Measurements from ENCODE around the gene FRRS1. TPM values are rescaled to one million over a fixed set of nuclear protein-coding genes. Genes with fewer than 3 reads are reported as not detected.

FRRS1 gene
- total RNA-seq, 1 donor from 2014 or later: 23.4 TPM

GRCh38 chr1:99675292-99675691 lies 91.1 kb downstream of the FRRS1 start:
- FAIRE-seq (no peak), DNase-seq (ENCODE audit: low read depth) (no peak)

GRCh38 chr1:99674115-99675064 lies 92.0 kb downstream of the FRRS1 start:
- DNase-seq (ENCODE audit: low read depth) (peak; percentile 50), FAIRE-seq (no peak)
- Histone ChIP-seq H3K36me3 (ENCODE audit: control insufficient read depth, insufficient read depth, low read length) (peaks cover 4% of the 10 kb centered on the region), H3K27me3 (ENCODE audit: control insufficient read depth, insufficient read depth, low read length) (no peaks in the 10 kb centered on the region), H3K4me3 (ENCODE audit: low read depth, low read length) (no peak overlapping the region)
- no peak for TF ChIP-seq CTCF (IDR thresholded peaks at IDR 0.05; ENCODE audit: insufficient read depth, low read length, severe bottlenecking)

More at GRCh38 chr1:99675292-99675691, 91.1 kb downstream of the FRRS1 start:
- no peaks in the 10 kb centered on the region for H3K27me3 ChIP-seq (ENCODE audit: control insufficient read depth, insufficient read depth, low read length)
- no peak for TF ChIP-seq CTCF (IDR thresholded peaks at IDR 0.05; ENCODE audit: insufficient read depth, low read length, severe bottlenecking)
- H3K4me3 ChIP-seq (ENCODE audit: low read depth, low read length): no peak overlapping the region
- peaks cover 3% of the 10 kb centered on the region for H3K36me3 ChIP-seq (ENCODE audit: control insufficient read depth, insufficient read depth, low read length)

- H3K4me3 ChIP-seq (ENCODE audit: low read depth, low read length): no peak overlapping the region
- no peaks in the 10 kb centered on the region for H3K27me3 ChIP-seq (ENCODE audit: control insufficient read depth, insufficient read depth, low read length)
- FAIRE-seq (no peak), DNase-seq (ENCODE audit: low read depth) (no peak)
- TF ChIP-seq CTCF (IDR thresholded peaks at IDR 0.05; ENCODE audit: insufficient read depth, low read length, severe bottlenecking): no peak
- peaks cover 5% of the 10 kb centered on the region for H3K36me3 ChIP-seq (ENCODE audit: control insufficient read depth, insufficient read depth, low read length)
These were observed 93.1 kb downstream of the FRRS1 start for GRCh38 chr1:99673315-99673714.

GRCh38 chr1:99672530-99673213 lies 93.8 kb downstream of the FRRS1 start:
- TF ChIP-seq CTCF (IDR thresholded peaks at IDR 0.05; ENCODE audit: insufficient read depth, low read length, severe bottlenecking): no peak
- FAIRE-seq (peak; percentile 43), DNase-seq (ENCODE audit: low read depth) (no peak)
- Histone ChIP-seq H3K27me3 (ENCODE audit: control insufficient read depth, insufficient read depth, low read length) (no peaks in the 10 kb centered on the region), H3K36me3 (ENCODE audit: control insufficient read depth, insufficient read depth, low read length) (peaks cover 6% of the 10 kb centered on the region), H3K4me3 (ENCODE audit: low read depth, low read length) (no peak overlapping the region)

GRCh38 chr1:99672038-99672437 lies 94.4 kb downstream of the FRRS1 start:
- TF ChIP-seq CTCF (IDR thresholded peaks at IDR 0.05; ENCODE audit: insufficient read depth, low read length, severe bottlenecking): no peak
- DNase-seq (ENCODE audit: low read depth) (no peak), FAIRE-seq (no peak)
- Histone ChIP-seq H3K4me3 (ENCODE audit: low read depth, low read length) (no peak overlapping the region), H3K36me3 (ENCODE audit: control insufficient read depth, insufficient read depth, low read length) (peaks cover 6% of the 10 kb centered on the region), H3K27me3 (ENCODE audit: control insufficient read depth, insufficient read depth, low read length) (no peaks in the 10 kb centered on the region)
